HG02970 (cell line): ENCODE measurements around the gene VCX3A.
"Not testable (repeated sequence)": the region's sequence is repeated elsewhere in the genome, so short reads cannot be mapped to it uniquely, and the experiment has no call there.

Source experiments
- ATAC-seq: cut with Tn5 transposase; IDR thresholded peaks from one replicate; pipeline ENCODE4 v1.9.1; 2021; ENCODE audit warnings: mild to moderate bottlenecking, moderate library complexity, moderate number of reproducible peaks; ENCODE audit not compliant: unreplicated experiment, low FRiP score

The VCX3A gene

GRCh38 chrX:6535018-6535417, at the start of gene VCX3A:
TSS of gene VCX3A (minus strand) at chrX:6535118. CDS start at chrX:6534497, 621 bp downstream.
- ATAC-seq = not testable (repeated sequence)

GRCh38 chrX:6574762-6575161, 39.8 kb upstream of the VCX3A start:
- no peak for ATAC-seq

- ATAC-seq = no peak
Observed at GRCh38 chrX:6568031-6568430, 33.1 kb upstream of the VCX3A start.

- no peak for ATAC-seq
Observed at GRCh38 chrX:6558979-6559378, 24.1 kb upstream of the VCX3A start.

GRCh38 chrX:6557690-6558089, 22.8 kb upstream of the VCX3A start:
- no peak for ATAC-seq

- ATAC-seq = no peak
Observed at GRCh38 chrX:6550999-6551398, 16.1 kb upstream of the VCX3A start.

- no peak for ATAC-seq
Observed at GRCh38 chrX:6545712-6546111, 10.8 kb upstream of the VCX3A start.

- ATAC-seq = no peak
Observed at GRCh38 chrX:6526564-6527136, 8.3 kb downstream of the VCX3A start.

- ATAC-seq = no peak
Observed at GRCh38 chrX:6517376-6517775, 17.5 kb downstream of the VCX3A start.

- no peak for ATAC-seq
Observed at GRCh38 chrX:6506444-6506843, 28.5 kb downstream of the VCX3A start.

GRCh38 chrX:6505960-6506359, 29.0 kb downstream of the VCX3A start:
- no peak for ATAC-seq

GRCh38 chrX:6500719-6501118, 34.2 kb downstream of the VCX3A start:
- ATAC-seq = no peak

GRCh38 chrX:6498324-6498723, 36.6 kb downstream of the VCX3A start:
- ATAC-seq = no peak
